ENCODE data around the gene ASS1. TPM values are rescaled to one million over a fixed set of nuclear protein-coding genes. Genes with fewer than 3 reads are reported as not detected.

ASS1 gene
- total RNA-seq, 1 experiment from 2014 or later = 26.2 TPM

DNA sequence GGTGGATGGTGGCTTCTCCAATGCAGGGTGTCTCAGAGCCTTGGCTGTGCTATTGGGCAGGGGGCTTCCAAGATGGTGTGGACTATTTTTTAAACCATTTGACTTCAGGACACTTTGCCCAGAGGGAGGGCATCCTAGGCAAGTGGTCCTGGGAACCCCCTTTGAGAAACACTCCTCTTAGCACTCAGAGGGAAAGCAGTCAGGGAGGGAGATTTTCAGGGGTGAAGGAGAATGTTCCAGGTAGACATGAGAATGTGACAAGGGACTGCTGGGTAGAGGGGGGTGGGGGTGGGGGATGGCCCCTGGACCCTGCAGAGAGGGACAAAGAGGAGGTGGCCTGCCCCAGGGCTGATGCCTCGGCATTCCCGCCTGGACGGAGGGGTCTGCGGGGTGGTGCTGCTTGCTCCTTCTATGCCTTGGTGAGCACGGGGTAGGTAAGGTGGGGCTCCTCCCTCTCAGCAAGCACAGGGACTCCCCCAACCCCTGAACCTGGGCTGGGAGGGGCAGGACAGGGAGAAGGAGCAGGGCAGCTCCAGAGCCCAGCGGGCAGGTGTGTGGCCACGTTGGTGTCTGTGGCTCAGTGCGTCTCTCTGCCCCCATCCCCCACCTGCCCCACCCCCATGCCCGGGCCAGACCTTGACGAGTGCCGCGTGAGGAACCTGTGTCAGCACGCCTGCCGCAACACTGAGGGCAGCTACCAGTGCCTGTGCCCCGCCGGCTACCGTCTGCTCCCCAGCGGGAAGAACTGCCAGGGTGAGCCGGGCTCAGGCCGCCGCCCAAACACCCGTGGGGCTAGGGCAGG, 13.8 kb upstream of the ASS1 start:
- no TSS peak for BruUV-seq (replicated peaks)
- ChIA-PET POLR2A (no interaction called here), CTCF (no interaction called here)
- Histone ChIP-seq H3K4me1 (ENCODE audit: control insufficient read depth, insufficient read depth, low read length) (no peaks in the 10 kb centered on the region), H3K27me3 (ENCODE audit: control insufficient read depth, insufficient read depth, low read length) (no peaks in the 10 kb centered on the region), H3K36me3 (ENCODE audit: control insufficient read depth, insufficient read depth, low read length) (no peaks in the 10 kb centered on the region), H3K4me3 (ENCODE audit: low read depth in 2 of 2, low read length in 2 of 2) (no peak overlapping the region), H3K27ac (ENCODE audit: low read length) (no peak overlapping the region), H3K9me3 (ENCODE audit: control insufficient read depth, insufficient read depth, low read depth, low read length) (no peaks in the 10 kb centered on the region)
- in situ Hi-C loops (cut with HindIII; ENCODE audit: low pct_unique_long_range_greater_than_20kb, low sequenced_read_pairs) (no loop called here), intact Hi-C loops (cut with micrococcal nuclease; ENCODE audit: unreplicated experiment) (no loop called here)
- no peak for TF ChIP-seq SIN3A (IDR thresholded peaks at IDR 0.05; ENCODE audit: borderline replicate concordance, insufficient read depth, low read depth, low read length)
- TF ChIP-seq TCF7L2 (IDR thresholded peaks at IDR 0.05; ENCODE audit: low read depth, low read length) = no peak
- TF ChIP-seq, protein P1, sequence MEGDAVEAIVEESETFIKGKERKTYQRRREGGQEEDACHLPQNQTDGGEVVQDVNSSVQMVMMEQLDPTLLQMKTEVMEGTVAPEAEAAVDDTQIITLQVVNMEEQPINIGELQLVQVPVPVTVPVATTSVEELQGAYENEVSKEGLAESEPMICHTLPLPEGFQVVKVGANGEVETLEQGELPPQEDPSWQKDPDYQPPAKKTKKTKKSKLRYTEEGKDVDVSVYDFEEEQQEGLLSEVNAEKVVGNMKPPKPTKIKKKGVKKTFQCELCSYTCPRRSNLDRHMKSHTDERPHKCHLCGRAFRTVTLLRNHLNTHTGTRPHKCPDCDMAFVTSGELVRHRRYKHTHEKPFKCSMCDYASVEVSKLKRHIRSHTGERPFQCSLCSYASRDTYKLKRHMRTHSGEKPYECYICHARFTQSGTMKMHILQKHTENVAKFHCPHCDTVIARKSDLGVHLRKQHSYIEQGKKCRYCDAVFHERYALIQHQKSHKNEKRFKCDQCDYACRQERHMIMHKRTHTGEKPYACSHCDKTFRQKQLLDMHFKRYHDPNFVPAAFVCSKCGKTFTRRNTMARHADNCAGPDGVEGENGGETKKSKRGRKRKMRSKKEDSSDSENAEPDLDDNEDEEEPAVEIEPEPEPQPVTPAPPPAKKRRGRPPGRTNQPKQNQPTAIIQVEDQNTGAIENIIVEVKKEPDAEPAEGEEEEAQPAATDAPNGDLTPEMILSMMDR (IDR thresholded peaks at IDR 0.05) = no peak
- TF ChIP-seq, protein P2, sequence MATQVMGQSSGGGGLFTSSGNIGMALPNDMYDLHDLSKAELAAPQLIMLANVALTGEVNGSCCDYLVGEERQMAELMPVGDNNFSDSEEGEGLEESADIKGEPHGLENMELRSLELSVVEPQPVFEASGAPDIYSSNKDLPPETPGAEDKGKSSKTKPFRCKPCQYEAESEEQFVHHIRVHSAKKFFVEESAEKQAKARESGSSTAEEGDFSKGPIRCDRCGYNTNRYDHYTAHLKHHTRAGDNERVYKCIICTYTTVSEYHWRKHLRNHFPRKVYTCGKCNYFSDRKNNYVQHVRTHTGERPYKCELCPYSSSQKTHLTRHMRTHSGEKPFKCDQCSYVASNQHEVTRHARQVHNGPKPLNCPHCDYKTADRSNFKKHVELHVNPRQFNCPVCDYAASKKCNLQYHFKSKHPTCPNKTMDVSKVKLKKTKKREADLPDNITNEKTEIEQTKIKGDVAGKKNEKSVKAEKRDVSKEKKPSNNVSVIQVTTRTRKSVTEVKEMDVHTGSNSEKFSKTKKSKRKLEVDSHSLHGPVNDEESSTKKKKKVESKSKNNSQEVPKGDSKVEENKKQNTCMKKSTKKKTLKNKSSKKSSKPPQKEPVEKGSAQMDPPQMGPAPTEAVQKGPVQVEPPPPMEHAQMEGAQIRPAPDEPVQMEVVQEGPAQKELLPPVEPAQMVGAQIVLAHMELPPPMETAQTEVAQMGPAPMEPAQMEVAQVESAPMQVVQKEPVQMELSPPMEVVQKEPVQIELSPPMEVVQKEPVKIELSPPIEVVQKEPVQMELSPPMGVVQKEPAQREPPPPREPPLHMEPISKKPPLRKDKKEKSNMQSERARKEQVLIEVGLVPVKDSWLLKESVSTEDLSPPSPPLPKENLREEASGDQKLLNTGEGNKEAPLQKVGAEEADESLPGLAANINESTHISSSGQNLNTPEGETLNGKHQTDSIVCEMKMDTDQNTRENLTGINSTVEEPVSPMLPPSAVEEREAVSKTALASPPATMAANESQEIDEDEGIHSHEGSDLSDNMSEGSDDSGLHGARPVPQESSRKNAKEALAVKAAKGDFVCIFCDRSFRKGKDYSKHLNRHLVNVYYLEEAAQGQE (IDR thresholded peaks at IDR 0.05; ENCODE audit: insufficient read depth in 1 of 2, low read depth in 2 of 2, low read length in 1 of 2) = no peak
- TF ChIP-seq POLR2AphosphoS5 (IDR thresholded peaks at IDR 0.05; ENCODE audit: low read depth, low read length) = no peak
- ATAC-seq (no peak), DNase-seq (ENCODE audit: low read depth, low spot score) (no peak)

DNA sequence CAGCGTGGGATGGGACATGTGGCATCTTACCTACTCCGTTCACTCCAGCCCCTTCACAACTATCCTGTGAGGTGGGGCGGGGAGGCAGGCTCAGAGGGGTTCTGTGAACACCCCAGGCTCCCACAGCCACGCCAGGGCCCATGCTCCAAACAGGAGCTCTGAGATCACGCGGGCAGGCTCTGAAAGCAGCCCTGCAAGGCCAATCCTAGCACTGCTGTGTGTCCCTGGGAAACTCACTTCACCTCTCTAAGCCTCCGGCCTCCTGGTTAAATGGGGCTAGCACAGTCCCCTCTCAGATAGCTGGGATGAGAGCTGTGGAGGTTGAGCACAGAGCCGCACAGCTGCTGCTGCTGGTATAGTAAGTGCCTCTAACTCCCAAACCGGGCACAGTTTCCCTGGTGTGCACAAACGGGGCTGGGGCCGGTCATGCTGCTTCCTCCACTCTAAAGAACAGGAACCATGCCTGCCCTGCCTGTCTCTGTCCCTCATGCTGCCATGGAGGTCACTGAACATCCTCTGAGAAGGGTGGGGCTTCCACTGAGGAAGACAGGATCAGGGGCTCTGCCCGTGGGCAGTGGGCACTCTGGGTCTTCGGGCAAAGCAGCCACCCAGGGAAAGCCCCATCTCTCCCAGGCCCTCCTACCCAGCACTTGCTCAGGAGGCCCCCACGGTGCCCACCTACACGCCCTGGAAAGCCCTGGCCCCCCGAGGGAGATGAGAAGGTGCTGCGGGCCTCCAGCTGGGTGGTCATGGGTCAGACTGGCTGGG, 13.0 kb upstream of the ASS1 start:
- Histone ChIP-seq H3K9me3 (ENCODE audit: control insufficient read depth, insufficient read depth, low read depth, low read length) (no peaks in the 10 kb centered on the region), H3K36me3 (ENCODE audit: control insufficient read depth, insufficient read depth, low read length) (no peaks in the 10 kb centered on the region), H3K27me3 (ENCODE audit: control insufficient read depth, insufficient read depth, low read length) (no peaks in the 10 kb centered on the region), H3K4me3 (ENCODE audit: low read depth in 2 of 2, low read length in 2 of 2) (no peak overlapping the region), H3K4me1 (ENCODE audit: control insufficient read depth, insufficient read depth, low read length) (no peaks in the 10 kb centered on the region), H3K27ac (ENCODE audit: low read length) (no peak overlapping the region)
- no peak for TF ChIP-seq SIN3A (IDR thresholded peaks at IDR 0.05; ENCODE audit: borderline replicate concordance, insufficient read depth, low read depth, low read length)
- TF ChIP-seq, protein P1 (IDR thresholded peaks at IDR 0.05) = no peak
- TF ChIP-seq, protein P2 (IDR thresholded peaks at IDR 0.05; ENCODE audit: insufficient read depth in 1 of 2, low read depth in 2 of 2, low read length in 1 of 2) = no peak
- no peak for TF ChIP-seq TCF7L2 (IDR thresholded peaks at IDR 0.05; ENCODE audit: low read depth, low read length)
- TF ChIP-seq POLR2AphosphoS5 (IDR thresholded peaks at IDR 0.05; ENCODE audit: low read depth, low read length) = no peak
- intact Hi-C loops (cut with micrococcal nuclease; ENCODE audit: unreplicated experiment) (no loop called here), in situ Hi-C loops (cut with HindIII; ENCODE audit: low pct_unique_long_range_greater_than_20kb, low sequenced_read_pairs) (no loop called here)
- ChIA-PET POLR2A (no interaction called here), CTCF (no interaction called here)
- DNase-seq (ENCODE audit: low read depth, low spot score) = no peak
- no TSS peak for BruUV-seq (replicated peaks)
- ATAC-seq = no peak
